Measurements from ENCODE around the gene LCNL1. TPM values are rescaled to one million over a fixed set of nuclear protein-coding genes. Genes with fewer than 3 reads are reported as not detected.

LCNL1 gene
- total RNA-seq, 4 donors from 2014 or later = 0.36 to 0.37 TPM; not detected in 2

- intact Hi-C loops (cut with DNase I; ENCODE audit: low total_unique reads) = no loop called here
- DNase-seq (ENCODE audit: low spot score in 2 of 2) = no peak
- TF ChIP-seq POLR2A (IDR thresholded peaks at IDR 0.05) (no peak), CTCF (IDR thresholded peaks at IDR 0.05) (no peak)
- WGBS, 2 donors = 96 to 97% methylated on average over 4 of the region's 4 CpGs
- no peak overlapping the region for H3K4me3 ChIP-seq (ENCODE audit: low read depth, poor library complexity, severe bottlenecking)
Observed at GRCh38 chr9:136988872-136989271, 6.1 kb downstream of the LCNL1 start.

- intact Hi-C loops (cut with DNase I; ENCODE audit: low total_unique reads) = no loop called here
- WGBS, 2 donors = 76 to 82% methylated on average over 10 of the region's 10 CpGs
- TF ChIP-seq POLR2A (IDR thresholded peaks at IDR 0.05) (no peak), CTCF (IDR thresholded peaks at IDR 0.05) (no peak)
- H3K4me3 ChIP-seq (ENCODE audit: low read depth, poor library complexity, severe bottlenecking) = no peak overlapping the region
- DNase-seq (ENCODE audit: low spot score in 2 of 2) = no peak
Observed at GRCh38 chr9:136990242-136990911, 7.6 kb downstream of the LCNL1 start.

- intact Hi-C loops (cut with DNase I; ENCODE audit: low total_unique reads) = no loop called here
- no peak for TF ChIP-seq CTCF (IDR thresholded peaks at IDR 0.05)
- peak; percentile 86 to 98 for DNase-seq (ENCODE audit: low spot score in 2 of 2)
- 1% methylated on average over 30 to 65 of the region's 92 CpGs for WGBS, 2 donors
- peak within 1 kb of the TSS; percentile 47 for H3K4me3 ChIP-seq (ENCODE audit: low read depth, poor library complexity, severe bottlenecking)
Observed at GRCh38 chr9:136991993-136992818, 9.4 kb downstream of the LCNL1 start, which contains the start of gene PAXX. TSS of gene PAXX (plus strand) at chr9:136992422. CDS start at chr9:136992444, 22 bp downstream.

- peak overlapping the region; percentile 47 for H3K4me3 ChIP-seq (ENCODE audit: low read depth, poor library complexity, severe bottlenecking)
- intact Hi-C loops (cut with DNase I; ENCODE audit: low total_unique reads) = no loop called here
- no peak for TF ChIP-seq POLR2A (IDR thresholded peaks at IDR 0.05)
- no peak for TF ChIP-seq CTCF (IDR thresholded peaks at IDR 0.05)
- WGBS, 2 donors = 31 to 57% methylated on average over 8 to 14 of the region's 18 CpGs
- DNase-seq (ENCODE audit: low spot score in 2 of 2) = no peak
Observed at GRCh38 chr9:136992819-136993369, 10.1 kb downstream of the LCNL1 start.

GRCh38 chr9:136994180-136994887, 11.5 kb downstream of the LCNL1 start:
- H3K4me3 ChIP-seq (ENCODE audit: low read depth, poor library complexity, severe bottlenecking) = no peak overlapping the region
- WGBS, 2 donors = 52 to 69% methylated on average over 8 to 28 of the region's 54 CpGs
- TF ChIP-seq CTCF (IDR thresholded peaks at IDR 0.05) = no peak
- no peak for TF ChIP-seq POLR2A (IDR thresholded peaks at IDR 0.05)
- no peak for DNase-seq (ENCODE audit: low spot score in 2 of 2)
- intact Hi-C loops (cut with DNase I; ENCODE audit: low total_unique reads) = no loop called here

All from lower leg skin (tissue), 4 donors.